GM12878 (cell line): ENCODE measurements around the gene ARHGAP22.

Experiments
- PAX8 ChIP-seq: fragments of 450-650 bp; IDR thresholded peaks from 2 replicates; pipeline ENCODE4 v1.6.1; 2017; ENCODE audit warnings: mild to moderate bottlenecking, moderate library complexity
- SP1 ChIP-seq: IDR thresholded peaks from one replicate; pipeline ENCODE4 v1.6.1; 2011; ENCODE audit warnings: low read depth, low read length
- TF ChIP-seq, protein P1 (sequence below): IDR thresholded peaks from 2 replicates; pipeline ENCODE4 v1.6.1; 2012; ENCODE audit warnings: low read depth, low read length, improper control_type of control experiment

DNA sequence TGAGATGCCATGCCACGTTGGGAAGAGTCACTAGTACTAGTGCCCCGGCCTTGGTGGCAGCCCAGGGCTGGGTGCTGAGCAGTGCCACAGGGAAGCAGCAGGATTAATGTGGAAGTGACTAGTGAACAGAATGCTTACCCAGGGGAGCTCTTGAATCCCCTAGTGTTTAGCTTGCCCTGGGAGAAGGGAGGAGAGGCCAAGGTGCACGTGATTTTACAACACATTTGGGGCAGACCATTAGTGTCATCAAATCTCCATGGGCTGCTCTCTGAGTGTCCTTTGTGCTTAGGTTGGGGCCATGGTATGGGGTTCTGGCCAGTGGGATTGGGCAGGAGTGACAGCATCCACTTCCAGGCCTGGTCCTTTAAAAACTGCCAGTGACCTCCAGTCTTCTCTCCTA, 37.5 kb downstream of the ARHGAP22 start:
- TF ChIP-seq, protein P1, sequence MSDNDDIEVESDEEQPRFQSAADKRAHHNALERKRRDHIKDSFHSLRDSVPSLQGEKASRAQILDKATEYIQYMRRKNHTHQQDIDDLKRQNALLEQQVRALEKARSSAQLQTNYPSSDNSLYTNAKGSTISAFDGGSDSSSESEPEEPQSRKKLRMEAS: no peak
- TF ChIP-seq PAX8 (no peak), SP1 (no peak)
